ENCODE measurements around the gene BRPF1.

BRPF1 gene

GRCh38 chr3:9791790-9792404 is 60.4 kb downstream of the BRPF1 start:
- no peak for DNase-seq

GRCh38 chr3:9792405-9793160 is 61.0 kb downstream of the BRPF1 start, which contains the start of the genes ARPC4 and TADA3:
Gene ARPC4, plus strand, starts transcription at chr3:9793082. Its CDS starts 40 bp downstream, at chr3:9793122.
Gene TADA3, minus strand, starts transcription at chr3:9792473. Its CDS starts 1,007 bp downstream, at chr3:9791466.
- peak; percentile 91 for DNase-seq

- DNase-seq: peak; percentile 25
Observed at GRCh38 chr3:9793161-9793781, 61.7 kb downstream of the BRPF1 start.

GRCh38 chr3:9794400-9794799 is 62.9 kb downstream of the BRPF1 start:
- no peak for DNase-seq

GRCh38 chr3:9795207-9795606 is 63.7 kb downstream of the BRPF1 start:
- DNase-seq: peak; percentile 37

- DNase-seq: no peak
Observed at GRCh38 chr3:9797196-9797945, 65.8 kb downstream of the BRPF1 start.

Measured in CD4-positive, alpha-beta T cell treated with Interferon gamma for 1 hour (primary cell).